NCI-H510A (cell line): ENCODE results near the gene WDR27.
A peak's percentile ranks its signal among the peaks of the same experiment; 100 is the strongest.
"Not testable (repeated sequence)": the region's sequence is repeated elsewhere in the genome, so short reads cannot be mapped to it uniquely, and the experiment has no call there.

Experiments
- DNase-seq: peaks from one replicate; lab custom pipeline; 2025; lab: John Stamatoyannopoulos, UW

WDR27 gene

GRCh38 chr6:169434554-169434953 is 267.3 kb downstream of the WDR27 start:
- DNase-seq, result not testable (repeated sequence)

GRCh38 chr6:169429001-169429400 is 272.8 kb downstream of the WDR27 start:
- DNase-seq, result no peak

GRCh38 chr6:169428532-169428931 is 273.3 kb downstream of the WDR27 start:
- peak; percentile 38 for DNase-seq

DNA sequence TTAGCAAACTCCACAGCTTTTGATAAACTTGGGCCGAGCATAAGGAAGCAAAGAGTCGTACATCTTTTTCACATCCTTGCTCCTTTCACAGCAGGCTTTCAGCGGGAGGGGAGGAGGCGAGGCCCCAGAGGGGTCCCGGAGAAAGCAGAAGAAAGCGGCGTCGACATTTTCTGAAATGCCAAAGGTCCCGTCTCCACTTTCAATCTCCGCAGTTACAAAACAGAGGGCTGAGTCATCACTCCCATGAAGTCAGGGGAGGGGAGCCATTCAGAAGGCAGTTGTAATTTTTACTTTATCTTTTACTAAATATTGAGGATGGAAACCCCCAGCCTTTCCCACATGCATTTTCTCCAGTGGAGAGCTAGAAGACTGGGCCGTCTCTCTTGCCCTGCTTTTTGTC is 274.0 kb downstream of the WDR27 start:
- no peak for DNase-seq

DNA sequence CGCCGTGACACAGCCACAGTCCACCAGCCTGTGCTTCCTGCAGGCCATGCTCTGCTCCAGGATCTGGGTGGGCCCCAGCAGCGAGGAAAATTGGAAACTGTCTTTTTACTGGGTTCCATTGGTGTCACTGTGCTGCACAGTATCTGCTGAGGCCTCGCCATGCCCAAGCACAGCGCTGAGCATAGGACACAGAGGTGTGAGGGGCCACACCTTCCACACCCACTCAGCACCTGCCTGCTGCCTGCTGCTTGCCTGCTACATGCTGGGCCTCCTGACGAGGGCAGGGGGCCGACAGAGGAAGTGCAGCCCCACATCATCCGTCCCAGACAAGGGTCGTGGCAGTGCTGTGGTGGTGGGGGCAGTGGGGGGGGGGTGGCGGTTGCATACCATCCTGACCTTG is 275.2 kb downstream of the WDR27 start:
- DNase-seq, result no peak

GRCh38 chr6:169425628-169426370 is 276.0 kb downstream of the WDR27 start:
- DNase-seq, result no peak

GRCh38 chr6:169424821-169425240 is 277.0 kb downstream of the WDR27 start:
- DNase-seq, result no peak

GRCh38 chr6:169424149-169424804 is 277.6 kb downstream of the WDR27 start:
- DNase-seq, result no peak

DNA sequence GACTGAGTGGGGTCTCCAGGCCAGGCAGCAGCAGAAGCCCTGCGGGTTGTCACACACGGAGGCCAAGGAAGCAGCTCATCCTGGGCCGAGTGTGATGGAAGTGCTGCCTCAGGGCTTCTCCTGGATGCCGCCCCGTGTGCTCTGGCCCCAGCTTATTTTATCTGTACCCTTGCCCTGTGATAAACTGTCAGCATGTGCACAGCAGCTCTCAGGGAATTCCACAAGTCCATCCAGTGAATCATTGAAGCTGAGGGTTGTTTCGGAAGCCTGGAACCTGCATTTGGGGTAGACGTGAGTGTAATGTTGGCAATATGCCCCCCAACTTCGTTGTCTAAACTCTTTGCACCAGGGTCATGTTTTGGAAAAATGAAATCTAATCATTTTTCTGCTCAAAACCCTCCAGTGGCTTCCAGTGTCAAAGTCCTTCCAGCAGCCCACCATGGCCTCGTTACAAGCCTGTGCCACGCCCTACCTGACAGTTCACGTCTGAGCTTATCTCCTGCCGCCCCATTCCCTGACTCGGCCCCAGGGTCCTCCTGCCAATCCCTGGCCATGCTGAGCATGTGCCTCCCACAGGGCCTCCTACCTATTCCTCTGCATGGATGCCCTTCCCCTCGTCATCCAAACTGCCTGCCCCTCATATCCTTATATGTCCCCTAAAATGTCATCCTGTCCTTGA is 280.1 kb downstream of the WDR27 start:
- no peak for DNase-seq

DNA sequence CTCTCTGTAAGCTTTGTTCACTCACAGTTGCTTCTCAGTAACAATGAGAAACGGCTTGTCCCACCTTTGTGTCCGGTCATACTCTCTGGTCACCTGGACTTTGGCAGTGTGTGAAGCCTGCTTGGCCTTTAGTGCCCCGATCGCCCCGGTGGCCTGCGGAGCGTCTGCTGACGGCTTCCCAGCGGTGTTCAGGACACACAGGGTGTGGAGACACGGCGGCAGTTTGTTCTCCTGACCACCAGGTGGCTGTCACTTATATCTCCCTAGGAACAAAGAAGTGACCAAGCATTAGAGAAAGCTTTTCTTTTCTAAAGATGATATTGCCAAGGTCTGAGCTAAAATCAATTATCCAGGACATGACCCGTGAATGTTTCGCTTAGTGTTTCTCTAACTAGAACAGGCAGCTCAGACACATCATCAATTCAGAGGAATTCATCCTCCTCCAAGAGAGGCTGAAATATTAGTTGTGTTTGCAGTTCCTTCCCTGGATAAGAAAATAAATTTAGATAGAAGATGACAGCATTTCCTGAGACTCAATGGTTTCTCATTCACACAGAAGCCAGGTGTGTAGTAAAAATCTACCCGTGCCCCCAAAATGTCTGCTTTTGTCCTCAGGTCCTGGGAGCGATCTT is 280.8 kb downstream of the WDR27 start:
- DNase-seq, result no peak

GRCh38 chr6:169417101-169417500 is 284.7 kb downstream of the WDR27 start:
- DNase-seq, result no peak

DNA sequence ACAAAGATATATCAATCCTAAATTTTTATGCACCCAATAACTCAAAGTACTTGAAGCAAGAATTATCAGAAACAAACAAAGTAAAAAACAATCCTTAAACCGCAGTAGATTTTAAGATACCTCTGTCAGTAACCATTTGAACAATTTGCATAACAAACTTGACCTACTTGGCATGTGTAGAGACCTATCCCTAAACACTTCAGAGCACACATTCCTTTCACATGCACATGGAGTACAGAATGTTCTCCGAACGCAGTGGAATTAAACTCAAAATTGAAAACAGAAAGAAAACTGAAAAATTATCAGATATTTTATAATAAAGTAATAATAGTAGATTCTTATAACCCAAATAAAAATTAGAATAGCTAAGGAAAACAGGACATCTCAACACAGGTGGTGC is 285.6 kb downstream of the WDR27 start:
- no peak for DNase-seq

DNA sequence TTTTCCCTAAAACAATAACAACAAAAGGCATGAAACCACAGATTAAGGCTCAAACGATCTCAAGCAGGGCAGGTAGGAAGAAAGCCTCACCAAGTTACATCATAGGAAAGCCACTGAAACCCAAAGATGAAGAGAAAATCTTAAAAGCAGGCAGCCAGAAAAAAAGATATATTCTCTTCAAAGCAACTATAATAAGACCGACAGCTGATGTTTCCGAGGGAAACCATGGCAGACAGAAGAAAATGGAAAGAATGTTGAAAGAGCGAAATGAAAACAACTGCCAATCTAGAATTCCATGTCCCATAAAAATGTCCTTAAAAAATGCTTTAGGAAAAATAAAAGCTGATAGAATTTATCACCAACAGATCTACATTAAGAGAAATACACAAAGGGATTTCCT is 286.6 kb downstream of the WDR27 start:
- no peak for DNase-seq

DNA sequence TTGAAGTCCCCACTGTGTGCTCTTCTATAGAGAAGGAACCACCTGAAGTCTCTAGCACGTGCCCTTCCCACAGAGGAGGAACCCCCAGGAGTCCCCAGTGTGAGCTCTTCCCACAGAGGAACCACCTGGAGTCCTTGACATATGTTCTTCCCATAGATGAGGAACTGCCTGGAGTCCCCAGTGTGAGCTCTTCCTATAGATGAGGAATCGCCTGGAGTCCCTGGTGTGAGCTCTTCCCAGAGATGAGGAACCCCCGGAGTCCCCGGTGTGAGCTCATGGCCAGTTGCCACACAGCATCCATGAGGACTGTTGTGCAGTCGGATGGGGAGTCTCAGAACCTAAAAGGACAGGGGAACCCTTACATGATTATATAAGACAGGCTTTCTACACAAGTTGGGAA is 290.1 kb downstream of the WDR27 start:
- no peak for DNase-seq

DNA sequence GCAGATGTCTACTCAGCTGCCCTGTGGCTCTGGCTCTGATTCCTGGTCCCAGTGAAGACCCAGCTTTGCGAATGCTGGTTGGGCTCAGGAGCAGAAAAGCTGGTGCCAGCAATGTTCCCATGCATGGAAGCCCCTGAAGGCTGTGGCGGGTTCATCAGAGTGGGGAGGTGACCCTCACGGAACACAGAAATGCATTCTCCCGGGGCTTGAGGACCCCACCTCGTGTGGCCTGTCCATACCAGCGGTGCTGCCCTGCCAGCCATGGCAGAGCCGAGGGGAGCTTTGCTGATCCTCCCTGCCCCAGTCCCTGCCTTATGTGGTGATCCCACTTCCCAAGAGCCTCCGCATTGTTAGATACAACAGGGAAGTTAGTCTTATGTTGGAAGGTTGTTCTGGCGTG is 290.5 kb downstream of the WDR27 start:
- DNase-seq, result no peak

DNA sequence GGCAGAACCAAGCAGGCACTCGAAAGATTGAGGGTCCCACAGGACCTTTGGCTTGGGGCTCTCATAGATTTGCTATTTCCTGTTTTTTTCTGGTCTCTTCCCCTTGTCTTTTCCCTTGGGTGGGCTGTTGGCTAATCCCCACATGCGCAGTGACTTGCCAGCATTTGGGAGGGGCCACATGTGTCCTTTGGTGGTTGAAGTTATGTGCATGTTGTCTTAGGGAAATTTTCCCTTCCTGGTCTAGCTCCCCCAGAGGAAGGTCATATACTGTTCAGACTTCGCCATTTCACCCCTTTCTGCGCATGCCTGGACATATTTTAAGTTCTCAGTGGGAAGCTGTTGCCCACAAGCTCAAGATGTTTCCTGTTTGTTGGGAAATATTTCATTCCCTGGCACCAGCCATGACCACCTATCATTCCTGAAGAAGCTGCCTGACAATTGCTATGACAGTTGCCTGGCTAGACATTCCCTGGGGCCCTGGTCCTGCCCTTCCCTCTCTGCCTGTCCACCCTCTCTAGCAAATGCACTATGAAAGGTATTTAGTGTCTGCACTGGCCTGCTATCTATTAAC is 292.0 kb downstream of the WDR27 start:
- no peak for DNase-seq

- DNase-seq, result no peak
Measured at GRCh38 chr6:169407325-169407724, 294.5 kb downstream of the WDR27 start.
